Ishikawa (cell line): ENCODE data around the gene CYS1.

Experiments used
- CEBPB ChIP-seq: IDR thresholded peaks from 2 replicates; pipeline ENCODE4 v1.6.1; 2012
- CREB1 ChIP-seq: IDR thresholded peaks from 2 replicates; pipeline ENCODE4 v1.6.1; 2012; ENCODE audit warnings: low read depth
- EGR1 ChIP-seq: IDR thresholded peaks from 2 replicates; pipeline ENCODE4 v1.6.1; 2012
- EP300 ChIP-seq: IDR thresholded peaks from 2 replicates; pipeline ENCODE4 v1.6.1; 2012; ENCODE audit warnings: borderline replicate concordance
- FOXM1 ChIP-seq: IDR thresholded peaks from 2 replicates; pipeline ENCODE4 v1.6.1; 2012; ENCODE audit warnings: low read depth, borderline replicate concordance
- MAX ChIP-seq: IDR thresholded peaks from 2 replicates; pipeline ENCODE4 v1.6.1; 2012
- NFIC ChIP-seq: IDR thresholded peaks from 2 replicates; pipeline ENCODE4 v1.6.1; 2012
- RAD21 ChIP-seq: IDR thresholded peaks from 2 replicates; pipeline ENCODE4 v1.6.1; 2012; ENCODE audit warnings: low read depth
- REST ChIP-seq: IDR thresholded peaks from 2 replicates; pipeline ENCODE4 v1.6.1; 2012; ENCODE audit warnings: low read depth, mild to moderate bottlenecking
- TAF1 ChIP-seq: IDR thresholded peaks from 2 replicates; pipeline ENCODE4 v1.6.1; 2012; ENCODE audit warnings: low read depth, mild to moderate bottlenecking
- TCF12 ChIP-seq: IDR thresholded peaks from 2 replicates; pipeline ENCODE4 v1.6.1; 2012; ENCODE audit warnings: low read depth
- TEAD4 ChIP-seq: IDR thresholded peaks from 2 replicates; pipeline ENCODE4 v1.6.1; 2012
- USF1 ChIP-seq: IDR thresholded peaks from 2 replicates; pipeline ENCODE4 v1.6.1; 2012
- YY1 ChIP-seq: IDR thresholded peaks from 2 replicates; pipeline ENCODE4 v1.6.1; 2012; ENCODE audit warnings: low read depth
- ZBTB7A ChIP-seq: IDR thresholded peaks from 2 replicates; pipeline ENCODE4 v1.6.1; 2012; ENCODE audit warnings: low read depth

CYS1 gene

GRCh38 chr2:10095175-10095574 is 15.0 kb upstream of the CYS1 start:
- TF ChIP-seq EP300 (no peak), CREB1 (no peak), YY1 (no peak), TAF1 (no peak), FOXM1 (no peak), EGR1 (no peak), TEAD4 (no peak)

- TF ChIP-seq EGR1 (no peak), TAF1 (no peak), MAX (no peak)
Observed at GRCh38 chr2:10094271-10094814, 14.1 kb upstream of the CYS1 start.

GRCh38 chr2:10091182-10091888 is 11.1 kb upstream of the CYS1 start:
- no peak for TF ChIP-seq MAX
- TF ChIP-seq EP300: no peak
- no peak for TF ChIP-seq TCF12
- TF ChIP-seq USF1: no peak
- TF ChIP-seq CREB1: no peak
- TF ChIP-seq EGR1: no peak
- TF ChIP-seq NFIC: no peak
- no peak for TF ChIP-seq ZBTB7A
- no peak for TF ChIP-seq YY1
- no peak for TF ChIP-seq TAF1
- TF ChIP-seq REST: no peak

- no peak for TF ChIP-seq TCF12
- no peak for TF ChIP-seq FOXM1
- TF ChIP-seq ZBTB7A: no peak
- no peak for TF ChIP-seq TAF1
- TF ChIP-seq EP300: no peak
- TF ChIP-seq MAX: no peak
- TF ChIP-seq NFIC: no peak
- no peak for TF ChIP-seq RAD21
- TF ChIP-seq REST: no peak
Observed at GRCh38 chr2:10089565-10090190, 9.5 kb upstream of the CYS1 start.

GRCh38 chr2:10087360-10087759 is 7.1 kb upstream of the CYS1 start:
- TF ChIP-seq RAD21 (no peak), MAX (no peak), FOXM1 (no peak)

GRCh38 chr2:10086950-10087349 is 6.7 kb upstream of the CYS1 start:
- TF ChIP-seq TEAD4 (no peak), TAF1 (no peak), REST (no peak), EP300 (no peak), RAD21 (no peak), CEBPB (no peak), MAX (no peak), CREB1 (no peak), EGR1 (no peak), ZBTB7A (no peak), NFIC (no peak), TCF12 (no peak), FOXM1 (no peak), USF1 (no peak), YY1 (no peak)
